Esophagus muscularis mucosa (tissue), 4 donors: Measurements from ENCODE around the gene ART1.

Source experiments
- CTCF ChIP-seq, 3 experiments: fragments of 200-600 bp in 2 of 3; fragments of 450-650 bp in 1 of 3; sonication (generic) in 2 of 3; IDR thresholded peaks; one replicate each; pipeline ENCODE4 v1.5.1; 2017 to 2019; ENCODE audit warnings: antibody characterized with exemption in 3 of 3, mild to moderate bottlenecking in 2 of 3, moderate library complexity in 1 of 3
- EP300 ChIP-seq: sonication (generic); formaldehyde crosslinking; IDR thresholded peaks from one replicate; pipeline ENCODE4 v1.6.1; 2017; ENCODE audit warnings: antibody characterized with exemption
- POLR2A ChIP-seq: fragments of 450-650 bp; IDR thresholded peaks from one replicate; pipeline ENCODE4 v1.6.1; 2017; ENCODE audit warnings: antibody characterized with exemption, moderate library complexity, mild to moderate bottlenecking, low read depth
- POLR2AphosphoS5 ChIP-seq, 2 donors: sonication (generic); formaldehyde crosslinking; IDR thresholded peaks; one replicate each; pipeline ENCODE4 v1.6.1; 2017; ENCODE audit warnings: antibody characterized with exemption in 2 of 2

GRCh38 chr11:3667149-3668035 lies 22.5 kb downstream of the ART1 start:
- no peak for TF ChIP-seq CTCF (IDR thresholded peaks at IDR 0.05)
- TF ChIP-seq POLR2A = no peak
- TF ChIP-seq EP300 = no peak
- no peak for TF ChIP-seq POLR2AphosphoS5 (IDR thresholded peaks at IDR 0.05)
